Measurements from ENCODE around the gene RRH. TPM values are rescaled to one million over a fixed set of nuclear protein-coding genes. Genes with fewer than 3 reads are reported as not detected.

RRH gene
- total and polyA plus RNA-seq, 2 of the 13 experiments (the other 11 are each of a cell fraction or from before 2014, with no cell fraction given), result 0.07 to 0.17 TPM

DNA sequence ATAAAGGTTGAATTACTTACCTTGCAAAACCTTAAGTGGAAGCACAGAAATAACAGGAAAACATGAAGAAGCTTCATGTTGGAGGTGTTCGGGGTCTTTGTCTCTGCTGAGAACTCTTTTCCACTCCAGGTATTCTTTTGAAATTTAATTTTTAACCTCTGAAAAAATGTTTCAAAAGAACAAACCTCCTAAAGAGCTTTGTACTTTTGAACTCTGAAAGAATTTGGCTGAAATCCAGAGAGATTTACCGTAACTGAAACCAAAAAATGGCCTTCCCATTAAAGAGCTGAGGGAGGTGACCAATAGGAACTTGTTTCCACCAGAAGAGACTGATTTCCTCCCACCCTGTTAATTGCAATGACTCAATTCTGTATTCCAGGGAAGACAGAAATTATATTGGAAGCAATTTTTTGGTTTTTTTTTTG, 25.9 kb upstream of the RRH start, which contains the start of gene CFI (continued):
- no peak for TF ChIP-seq ZNF891 (CRISPR knock-in tag; IDR thresholded peaks at IDR 0.05)
- no peak for TF ChIP-seq ZNF251 (CRISPR knock-in tag; IDR thresholded peaks at IDR 0.05)
- TF ChIP-seq, protein P1, sequence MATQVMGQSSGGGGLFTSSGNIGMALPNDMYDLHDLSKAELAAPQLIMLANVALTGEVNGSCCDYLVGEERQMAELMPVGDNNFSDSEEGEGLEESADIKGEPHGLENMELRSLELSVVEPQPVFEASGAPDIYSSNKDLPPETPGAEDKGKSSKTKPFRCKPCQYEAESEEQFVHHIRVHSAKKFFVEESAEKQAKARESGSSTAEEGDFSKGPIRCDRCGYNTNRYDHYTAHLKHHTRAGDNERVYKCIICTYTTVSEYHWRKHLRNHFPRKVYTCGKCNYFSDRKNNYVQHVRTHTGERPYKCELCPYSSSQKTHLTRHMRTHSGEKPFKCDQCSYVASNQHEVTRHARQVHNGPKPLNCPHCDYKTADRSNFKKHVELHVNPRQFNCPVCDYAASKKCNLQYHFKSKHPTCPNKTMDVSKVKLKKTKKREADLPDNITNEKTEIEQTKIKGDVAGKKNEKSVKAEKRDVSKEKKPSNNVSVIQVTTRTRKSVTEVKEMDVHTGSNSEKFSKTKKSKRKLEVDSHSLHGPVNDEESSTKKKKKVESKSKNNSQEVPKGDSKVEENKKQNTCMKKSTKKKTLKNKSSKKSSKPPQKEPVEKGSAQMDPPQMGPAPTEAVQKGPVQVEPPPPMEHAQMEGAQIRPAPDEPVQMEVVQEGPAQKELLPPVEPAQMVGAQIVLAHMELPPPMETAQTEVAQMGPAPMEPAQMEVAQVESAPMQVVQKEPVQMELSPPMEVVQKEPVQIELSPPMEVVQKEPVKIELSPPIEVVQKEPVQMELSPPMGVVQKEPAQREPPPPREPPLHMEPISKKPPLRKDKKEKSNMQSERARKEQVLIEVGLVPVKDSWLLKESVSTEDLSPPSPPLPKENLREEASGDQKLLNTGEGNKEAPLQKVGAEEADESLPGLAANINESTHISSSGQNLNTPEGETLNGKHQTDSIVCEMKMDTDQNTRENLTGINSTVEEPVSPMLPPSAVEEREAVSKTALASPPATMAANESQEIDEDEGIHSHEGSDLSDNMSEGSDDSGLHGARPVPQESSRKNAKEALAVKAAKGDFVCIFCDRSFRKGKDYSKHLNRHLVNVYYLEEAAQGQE (IDR thresholded peaks at IDR 0.05; ENCODE audit: borderline replicate concordance in 1 of 2, low read depth in 1 of 2, low read length in 2 of 2), result 0 out of 4 replicates have a peak, but pooled peaks of 1 of the 2 experiments have one; percentile 30
- peak; percentile 52 for TF ChIP-seq SAP130 (CRISPR knock-in tag; IDR thresholded peaks at IDR 0.05; ENCODE audit: low read depth)
- TF ChIP-seq RXRB (CRISPR knock-in tag; IDR thresholded peaks at IDR 0.05; ENCODE audit: borderline replicate concordance), result peak; percentile 54
- peak; percentile 75 for TF ChIP-seq MIXL1 (CRISPR knock-in tag; IDR thresholded peaks at IDR 0.05)
- TF ChIP-seq NCOA2 (CRISPR knock-in tag; IDR thresholded peaks at IDR 0.05), result peak; percentile 80
- TF ChIP-seq ZZZ3 (CRISPR knock-in tag; IDR thresholded peaks at IDR 0.05; ENCODE audit: borderline replicate concordance), result no peak
- TF ChIP-seq, protein P2, sequence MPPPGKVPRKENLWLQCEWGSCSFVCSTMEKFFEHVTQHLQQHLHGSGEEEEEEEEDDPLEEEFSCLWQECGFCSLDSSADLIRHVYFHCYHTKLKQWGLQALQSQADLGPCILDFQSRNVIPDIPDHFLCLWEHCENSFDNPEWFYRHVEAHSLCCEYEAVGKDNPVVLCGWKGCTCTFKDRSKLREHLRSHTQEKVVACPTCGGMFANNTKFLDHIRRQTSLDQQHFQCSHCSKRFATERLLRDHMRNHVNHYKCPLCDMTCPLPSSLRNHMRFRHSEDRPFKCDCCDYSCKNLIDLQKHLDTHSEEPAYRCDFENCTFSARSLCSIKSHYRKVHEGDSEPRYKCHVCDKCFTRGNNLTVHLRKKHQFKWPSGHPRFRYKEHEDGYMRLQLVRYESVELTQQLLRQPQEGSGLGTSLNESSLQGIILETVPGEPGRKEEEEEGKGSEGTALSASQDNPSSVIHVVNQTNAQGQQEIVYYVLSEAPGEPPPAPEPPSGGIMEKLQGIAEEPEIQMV (CRISPR knock-in tag; IDR thresholded peaks at IDR 0.05; ENCODE audit: low read depth), result no peak
- TF ChIP-seq ZNF367 (CRISPR knock-in tag; IDR thresholded peaks at IDR 0.05; ENCODE audit: borderline replicate concordance), result no peak
- TF ChIP-seq ZNF530 (CRISPR knock-in tag; IDR thresholded peaks at IDR 0.05; ENCODE audit: low read depth), result no peak
- TF ChIP-seq DNMT1 (CRISPR knock-in tag; IDR thresholded peaks at IDR 0.05), result no peak
- TF ChIP-seq ZKSCAN8 (CRISPR knock-in tag; IDR thresholded peaks at IDR 0.05; ENCODE audit: borderline replicate concordance), result no peak
- peak; percentile 75 for TF ChIP-seq HNF4A (CRISPR knock-in tag; IDR thresholded peaks at IDR 0.05)
- TF ChIP-seq SKI (IDR thresholded peaks at IDR 0.05; ENCODE audit: partially characterized antibody), result no peak
- no peak for TF ChIP-seq NR3C1 (CRISPR knock-in tag; IDR thresholded peaks at IDR 0.05)
- TF ChIP-seq ASH2L (IDR thresholded peaks at IDR 0.05; ENCODE audit: insufficient read length, low read depth, low read length), result no peak
- no peak for TF ChIP-seq U2AF2 (IDR thresholded peaks at IDR 0.05; ENCODE audit: low read depth, low read length)
- TF ChIP-seq ZNF557 (CRISPR knock-in tag; IDR thresholded peaks at IDR 0.05), result no peak
- TF ChIP-seq, protein P3, sequence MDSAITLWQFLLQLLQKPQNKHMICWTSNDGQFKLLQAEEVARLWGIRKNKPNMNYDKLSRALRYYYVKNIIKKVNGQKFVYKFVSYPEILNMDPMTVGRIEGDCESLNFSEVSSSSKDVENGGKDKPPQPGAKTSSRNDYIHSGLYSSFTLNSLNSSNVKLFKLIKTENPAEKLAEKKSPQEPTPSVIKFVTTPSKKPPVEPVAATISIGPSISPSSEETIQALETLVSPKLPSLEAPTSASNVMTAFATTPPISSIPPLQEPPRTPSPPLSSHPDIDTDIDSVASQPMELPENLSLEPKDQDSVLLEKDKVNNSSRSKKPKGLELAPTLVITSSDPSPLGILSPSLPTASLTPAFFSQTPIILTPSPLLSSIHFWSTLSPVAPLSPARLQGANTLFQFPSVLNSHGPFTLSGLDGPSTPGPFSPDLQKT (CRISPR knock-in tag; IDR thresholded peaks at IDR 0.05; ENCODE audit: borderline replicate concordance), result no peak
- TF ChIP-seq, protein P4, sequence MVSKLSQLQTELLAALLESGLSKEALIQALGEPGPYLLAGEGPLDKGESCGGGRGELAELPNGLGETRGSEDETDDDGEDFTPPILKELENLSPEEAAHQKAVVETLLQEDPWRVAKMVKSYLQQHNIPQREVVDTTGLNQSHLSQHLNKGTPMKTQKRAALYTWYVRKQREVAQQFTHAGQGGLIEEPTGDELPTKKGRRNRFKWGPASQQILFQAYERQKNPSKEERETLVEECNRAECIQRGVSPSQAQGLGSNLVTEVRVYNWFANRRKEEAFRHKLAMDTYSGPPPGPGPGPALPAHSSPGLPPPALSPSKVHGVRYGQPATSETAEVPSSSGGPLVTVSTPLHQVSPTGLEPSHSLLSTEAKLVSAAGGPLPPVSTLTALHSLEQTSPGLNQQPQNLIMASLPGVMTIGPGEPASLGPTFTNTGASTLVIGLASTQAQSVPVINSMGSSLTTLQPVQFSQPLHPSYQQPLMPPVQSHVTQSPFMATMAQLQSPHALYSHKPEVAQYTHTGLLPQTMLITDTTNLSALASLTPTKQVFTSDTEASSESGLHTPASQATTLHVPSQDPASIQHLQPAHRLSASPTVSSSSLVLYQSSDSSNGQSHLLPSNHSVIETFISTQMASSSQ (IDR thresholded peaks at IDR 0.05; ENCODE audit: low read depth), result peak; percentile 61
- TF ChIP-seq, protein P4 (CRISPR knock-in tag; IDR thresholded peaks at IDR 0.05; ENCODE audit: borderline replicate concordance), result no peak; the same call in 1 of the 2 replicates
